Stimulated activated CD8-positive, alpha-beta memory T cell treated with anti-CD3 and anti-CD28 coated beads, Interleukin-7, amount 100 ng/mL, for 48 hours (primary cell): ENCODE measurements around the gene ARF6.
"Not testable (repeated sequence)": the region's sequence is repeated elsewhere in the genome, so short reads cannot be mapped to it uniquely, and the experiment has no call there.

Experiments used
- DNase-seq, 2 donors: peaks; one replicate each; pipeline ENCODE4 v3.0.0-alpha.2; 2020; ENCODE audit warnings: low read depth in 1 of 2; ENCODE audit errors: extremely low read depth in 1 of 2

Gene ARF6

DNA sequence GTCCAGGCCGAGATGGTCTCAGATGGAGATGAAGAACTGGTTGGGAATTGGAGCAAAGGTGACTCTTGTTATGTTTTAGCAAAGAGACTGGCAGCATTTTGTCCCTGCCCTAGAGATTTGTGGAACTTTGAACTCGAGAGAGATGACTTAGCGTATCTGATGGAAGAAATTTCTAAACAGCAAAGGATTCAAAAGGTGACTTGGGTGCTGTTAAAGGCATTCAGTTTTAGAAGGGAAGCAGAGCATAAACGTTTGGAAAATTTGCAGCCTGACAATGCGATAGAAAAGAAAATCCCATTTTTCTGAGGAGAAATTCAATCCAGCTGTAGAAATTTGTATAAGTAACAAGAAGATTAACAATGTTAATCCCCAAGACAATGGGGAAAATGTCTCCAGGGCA, 44.0 kb downstream of the ARF6 start:
- not testable (repeated sequence) for DNase-seq

DNA sequence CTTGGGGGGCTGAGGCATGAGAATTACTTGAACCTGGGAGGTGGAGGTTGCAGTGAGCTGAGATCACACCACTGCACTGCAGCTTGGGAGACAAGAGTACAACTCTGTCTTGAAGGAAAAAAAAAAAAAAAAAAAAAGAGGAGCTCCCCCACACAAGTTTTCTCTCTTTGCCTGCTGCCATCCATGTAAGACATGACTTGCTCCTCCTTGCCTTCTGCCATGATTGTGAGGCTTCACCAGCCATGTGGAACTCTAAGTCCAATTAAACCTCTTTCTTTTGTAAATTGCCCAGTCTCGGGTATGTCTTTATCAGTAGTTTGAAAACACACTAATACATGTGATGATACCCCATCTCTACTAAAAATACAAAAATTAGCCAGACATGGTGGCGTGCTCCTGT, 46.3 kb downstream of the ARF6 start:
- DNase-seq, result not testable (repeated sequence)

DNA sequence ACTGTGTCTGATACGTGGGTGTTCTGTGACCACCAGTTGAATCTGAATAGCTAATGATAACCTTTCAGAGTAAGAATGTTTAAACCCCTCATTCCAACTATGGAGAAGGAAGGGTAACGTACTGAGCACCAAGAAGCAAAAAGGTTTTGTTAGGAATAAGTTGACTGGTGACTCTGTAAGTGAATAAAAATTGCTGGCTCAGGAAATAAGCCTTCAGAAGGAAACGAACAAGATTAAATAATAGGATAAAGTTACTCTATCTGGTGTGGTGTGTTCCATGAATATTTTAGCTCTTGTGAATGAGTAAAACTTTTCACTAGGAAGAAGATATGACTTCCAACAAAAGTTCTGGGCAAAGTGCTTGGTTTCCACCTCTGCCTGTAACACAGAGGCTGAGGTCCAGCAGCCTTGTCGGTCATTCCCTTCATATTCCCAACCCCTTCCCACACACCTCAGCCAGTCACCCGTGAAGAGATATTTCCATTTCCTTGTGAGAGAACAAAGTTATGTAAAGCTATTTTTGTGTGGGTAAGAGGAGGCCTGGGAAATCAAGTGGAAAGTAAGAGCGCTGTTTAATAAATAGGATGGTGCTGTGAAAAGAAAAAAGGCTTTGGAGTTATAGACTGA, 47.1 kb downstream of the ARF6 start:
- no peak for DNase-seq

DNA sequence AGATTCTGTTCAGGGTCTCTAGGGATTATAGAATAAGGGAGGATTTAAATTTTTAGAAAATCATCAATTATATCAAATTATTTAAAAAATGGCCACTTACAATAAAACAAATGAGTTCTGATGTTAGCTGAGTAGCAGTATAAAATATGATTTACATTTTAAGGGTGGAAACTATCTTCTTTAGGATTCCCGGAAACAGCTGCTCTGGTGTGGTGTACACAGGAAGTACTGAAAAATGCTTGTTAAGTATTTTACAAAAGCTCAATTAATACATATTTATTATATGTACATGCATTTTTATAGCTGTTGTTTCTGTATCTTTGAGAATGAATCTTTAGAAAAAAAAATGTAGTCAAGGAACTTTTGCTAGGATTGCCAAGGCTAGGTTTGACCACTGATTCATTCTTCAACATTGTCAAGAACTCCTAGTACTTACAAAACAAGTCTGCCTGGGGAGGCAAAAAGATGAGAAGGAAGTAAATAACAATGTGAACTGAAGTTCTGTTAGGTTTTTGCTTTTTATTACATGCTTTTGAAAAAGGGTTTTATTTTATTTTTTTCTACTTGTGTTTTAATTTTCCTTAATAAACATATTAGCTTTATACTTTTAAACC, 48.0 kb downstream of the ARF6 start:
- DNase-seq, result no peak

DNA sequence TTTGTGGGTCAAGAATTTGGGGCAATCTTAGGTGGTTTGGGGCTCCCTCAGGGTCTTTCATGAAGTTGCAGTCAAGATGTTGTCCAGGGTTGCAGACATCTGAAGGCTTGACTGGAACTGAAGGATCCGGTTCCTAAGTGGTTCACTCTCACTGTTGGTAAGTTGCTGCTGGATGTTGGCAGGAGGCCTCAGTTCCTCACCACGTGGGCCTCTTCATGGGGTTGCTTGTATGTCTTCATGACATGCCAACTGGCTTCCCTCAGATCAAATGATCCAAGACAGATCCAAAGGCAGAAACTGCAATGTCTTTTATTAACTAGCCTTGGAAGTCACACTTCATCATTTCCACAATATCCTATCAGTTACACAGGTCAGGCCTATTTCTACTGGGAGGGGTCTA, 49.2 kb downstream of the ARF6 start:
- no peak for DNase-seq

DNA sequence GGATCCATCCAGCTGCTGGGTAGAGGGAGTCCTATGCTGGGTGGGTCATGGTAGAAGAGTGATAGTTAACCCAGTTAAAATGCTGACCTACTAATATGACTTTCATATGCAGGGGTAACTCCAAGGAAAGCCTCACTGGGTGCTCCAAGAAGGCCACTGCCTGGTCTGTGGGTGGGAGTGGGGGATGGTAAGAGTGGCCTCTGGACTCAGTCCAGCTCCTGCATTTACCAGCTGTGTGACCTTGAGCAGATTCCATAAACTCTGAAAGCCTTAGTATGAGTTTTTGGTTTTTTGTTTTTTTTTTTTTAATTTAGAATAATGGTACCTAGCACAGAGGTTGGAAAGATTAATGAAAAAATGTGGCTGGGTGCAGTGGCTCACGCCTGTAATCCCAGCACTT, 51.6 kb downstream of the ARF6 start:
- DNase-seq, result no peak

DNA sequence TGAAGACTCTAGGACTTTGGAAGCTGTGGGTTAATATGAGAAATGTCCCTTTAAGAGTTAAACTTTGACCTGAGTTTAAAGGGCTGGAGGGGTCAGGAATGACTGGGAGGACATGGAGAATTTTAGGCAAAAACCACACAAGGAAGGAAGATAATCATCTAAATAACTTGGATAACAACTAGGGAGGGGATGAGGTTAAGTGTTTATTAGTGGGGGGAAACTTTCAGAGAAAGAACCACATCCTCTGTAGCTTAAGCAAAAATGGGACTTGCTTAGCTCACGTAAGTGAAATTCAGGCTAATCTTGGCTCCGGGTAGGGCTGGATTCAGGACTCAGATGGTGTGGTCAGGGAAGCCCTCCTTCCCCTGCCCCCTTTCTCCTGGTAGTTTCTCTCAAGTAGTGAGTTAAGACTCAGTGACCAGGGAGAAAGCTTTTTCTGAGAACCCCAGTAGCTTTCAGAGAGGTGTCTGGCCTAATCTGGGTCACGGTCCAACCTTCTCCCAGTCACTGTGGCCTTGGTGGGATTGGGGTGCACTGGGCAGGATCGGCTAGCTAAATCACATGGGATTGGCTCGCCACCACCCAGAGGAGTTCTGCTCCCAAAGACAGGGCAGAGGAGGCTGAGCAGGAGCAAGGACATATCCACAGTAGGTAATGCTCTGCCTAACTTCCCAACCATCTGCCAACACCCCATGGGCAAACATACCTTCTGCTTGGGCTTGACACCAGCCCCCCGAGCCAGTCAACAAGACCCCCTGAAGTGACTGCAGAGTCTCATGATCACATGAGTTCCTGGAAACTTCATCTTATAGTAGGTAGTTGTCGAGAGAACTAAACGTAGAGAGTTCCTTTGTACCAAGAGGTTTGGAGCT, 52.8 kb downstream of the ARF6 start:
- no peak for DNase-seq
